Kidney (tissue), 14 donors: ENCODE measurements around the gene MARK1. TPM values are rescaled to one million over a fixed set of nuclear protein-coding genes. Genes with fewer than 3 reads are reported as not detected.

ENCODE experiments used
- DNase-seq, 5 donors: peaks; one replicate each; pipeline ENCODE4 v3.0.0-alpha.2; 2013 to 2020
- FAIRE-seq: peaks from 2 replicates; lab custom pipeline; 2012; peaks lifted over from hg19 to GRCh38; lab: Jason Lieb, UNC
- H3K27ac ChIP-seq, 2 donors: one replicate each; pipeline ENCODE4 v1.7.0; 2013; ENCODE audit warnings: low read depth in 2 of 2, low read length in 2 of 2, inconsistent platforms in 1 of 2
- H3K27me3 ChIP-seq: one replicate; pipeline ENCODE4 v1.7.1; 2013; ENCODE audit warnings: low read length, inconsistent platforms; ENCODE audit not compliant: control insufficient read depth, insufficient read depth
- H3K36me3 ChIP-seq, 3 donors: one replicate each; pipeline versions ENCODE4 v1.7.0 to v1.7.1; 2013; ENCODE audit warnings: low read length in 3 of 3, control low read depth in 1 of 3, inconsistent platforms in 1 of 3; ENCODE audit not compliant: insufficient read depth in 3 of 3, control insufficient read depth in 2 of 3
- H3K4me1 ChIP-seq, 3 donors: one replicate each; pipeline versions ENCODE4 v1.7.0 to v1.7.1; 2013; ENCODE audit warnings: low read length in 3 of 3, inconsistent platforms in 1 of 3, low read depth in 1 of 3; ENCODE audit not compliant: control insufficient read depth in 2 of 3, insufficient read depth in 2 of 3
- H3K4me3 ChIP-seq, 3 donors: one replicate each; pipeline versions ENCODE4 v1.7.0 to v1.8.1; 2013; ENCODE audit warnings: low read length in 3 of 3, control low read depth in 1 of 3, inconsistent platforms in 1 of 3
- H3K9ac ChIP-seq, 3 donors: one replicate each; pipeline versions ENCODE4 v1.7.0 to v1.7.1; 2013; ENCODE audit warnings: low read length in 3 of 3, control low read depth in 1 of 3, inconsistent platforms in 1 of 3
- H3K9me3 ChIP-seq, 3 donors: one replicate each; pipeline versions ENCODE4 v1.7.0 to v1.7.1; 2013; ENCODE audit warnings: low read length in 3 of 3, control low read depth in 1 of 3, inconsistent platforms in 1 of 3; ENCODE audit not compliant: control insufficient read depth in 2 of 3, insufficient read depth in 1 of 3
- CTCF ChIP-seq: IDR thresholded peaks from 3 replicates; pipeline ENCODE4 v1.5.1; 2012; ENCODE audit warnings: mild to moderate bottlenecking, moderate library complexity, borderline replicate concordance; ENCODE audit not compliant: insufficient read depth; ENCODE audit errors: extremely low read depth
- intact Hi-C: fragments of 100-400 bp; cut with DNase I; formaldehyde crosslinking; loops from one replicate; pipeline ENCODE4 v1.11.1; 2022
- polyA plus RNA-seq: library from polyadenylated mRNA; stranded (reverse); fragments of 350-450 nt; fragmentation: Illumina TruSeq; extraction: RNeasy Lipid Tissue Mini Kit (QIAGEN cat#74804); gene quantifications from one replicate; pipeline ENCODE4 v1.2.3, GENCODE V29; 2014; ENCODE audit warnings: low read depth, low replicate concordance; ENCODE audit not compliant: insufficient read depth
- total RNA-seq: library from RNA; stranded (reverse); fragmentation: NEBNext Ultra II Directional; extraction: Animal tissue kit (Norgen Biotek cat#: 25700); gene quantifications from one replicate; pipeline ENCODE4 v1.2.1, GENCODE V29; 2021
- donor health status: control.
- donor health status: control.
- donor health status: control.
- donor health status: control.
- donor health status: control.
- donor health status: DM: yes; HTN: yes; CAD: no.
- donor health status: Normal renal cell carcinoma (clear cell type).

MARK1 gene
- total and polyA plus RNA-seq, 2 donors from 2014 or later, result 2.6 to 5.3 TPM

- H3K27me3 ChIP-seq, result no peaks in the 10 kb centered on the region
- no peak overlapping the region for H3K9ac ChIP-seq
- FAIRE-seq (no peak), DNase-seq (no peak)
- TF ChIP-seq CTCF, result no peak
- H3K9me3 ChIP-seq, result no peaks in the 10 kb centered on the region
- peaks cover 0 to 21% (median 20%) of the 10 kb centered on the region in 3 donors for H3K4me1 ChIP-seq
- no peak overlapping the region for H3K27ac ChIP-seq
- H3K36me3 ChIP-seq, result peaks cover 0 to 5% (median 0%) of the 10 kb centered on the region in 3 donors
- no peak overlapping the region for H3K4me3 ChIP-seq
- intact Hi-C loops, result no loop called here
These were observed 167.5 kb downstream of the MARK1 start for GRCh38 chr1:220695426-220695825.

- H3K36me3 ChIP-seq, result peaks cover 0 to 5% (median 0%) of the 10 kb centered on the region in 3 donors
- H3K27ac ChIP-seq, result no peak overlapping the region
- no peaks in the 10 kb centered on the region for H3K9me3 ChIP-seq
- intact Hi-C loops, result no loop called here
- H3K9ac ChIP-seq, result no peak overlapping the region
- H3K27me3 ChIP-seq, result no peaks in the 10 kb centered on the region
- FAIRE-seq (no peak), DNase-seq (no peak)
- no peak for TF ChIP-seq CTCF
- H3K4me3 ChIP-seq, result no peak overlapping the region
- H3K4me1 ChIP-seq, result peaks cover 0 to 28% (median 20%) of the 10 kb centered on the region in 3 donors
These were observed 168.4 kb downstream of the MARK1 start for GRCh38 chr1:220696226-220696862.

GRCh38 chr1:220696863-220697231 is 168.9 kb downstream of the MARK1 start:
- no peak for FAIRE-seq
- H3K9me3 ChIP-seq, result no peaks in the 10 kb centered on the region
- intact Hi-C loops, result no loop called here

More at GRCh38 chr1:220696863-220697231, 168.9 kb downstream of the MARK1 start:
- no peak overlapping the region for H3K4me3 ChIP-seq
- TF ChIP-seq CTCF, result no peak
- H3K27ac ChIP-seq, result no peak overlapping the region
- H3K36me3 ChIP-seq, result peaks cover 0 to 5% (median 0%) of the 10 kb centered on the region in 3 donors
- H3K9ac ChIP-seq, result no peak overlapping the region
- no peak for DNase-seq
- H3K4me1 ChIP-seq, result peaks cover 0 to 27% (median 20%) of the 10 kb centered on the region in 3 donors
- H3K27me3 ChIP-seq, result no peaks in the 10 kb centered on the region
